ENCODE results near the gene DNAJB14. TPM values are rescaled to one million over a fixed set of nuclear protein-coding genes. Genes with fewer than 3 reads are reported as not detected.

DNAJB14 gene
- total RNA-seq, 1 experiment from 2014 or later: 15.2 TPM

Other genes starting within 250 kb of the DNAJB14 start
- not detected in 2 replicates for gene DAPP1, start 129.8 kb downstream of the DNAJB14 start, total RNA-seq (2014; rRNA removed; shearing (Covaris generic))
- 32.2 and 32.9 TPM in 2 replicates for gene LAMTOR3, start 52.2 kb downstream of the DNAJB14 start, total RNA-seq (2014; rRNA removed; shearing (Covaris generic))
- 793 and 1,194 TPM in 2 replicates for gene H2AZ1, start 3.7 kb upstream of the DNAJB14 start, total RNA-seq (2014; rRNA removed; shearing (Covaris generic))
- gene DDIT4L, start 243.8 kb upstream of the DNAJB14 start, total RNA-seq (2014; rRNA removed; shearing (Covaris generic)): 8.0 and 10.2 TPM in 2 replicates